GM23248 (cell line): Measurements from ENCODE around the gene MEI1.

Source experiments
- EZH2 ChIP-seq: fragments of 200-600 bp; sonication (generic); IDR thresholded peaks from 2 replicates; pipeline ENCODE4 v1.6.1; 2018; ENCODE audit warnings: antibody characterized with exemption, mild to moderate bottlenecking; ENCODE audit not compliant: insufficient read depth, poor library complexity, severe bottlenecking
- EZH2phosphoT487 ChIP-seq: fragments of 200-600 bp; sonication (generic); IDR thresholded peaks from 2 replicates; pipeline ENCODE4 v1.6.1; 2018; ENCODE audit warnings: antibody characterized with exemption, moderate library complexity, mild to moderate bottlenecking, low read depth; ENCODE audit not compliant: insufficient read depth

GRCh38 chr22:41731609-41732008 is 32.3 kb downstream of the MEI1 start:
- TF ChIP-seq EZH2phosphoT487 (no peak), EZH2 (no peak)
